Colonic mucosa (tissue), 4 donors: ENCODE measurements around the gene HTRA3. TPM values are rescaled to one million over a fixed set of nuclear protein-coding genes. Genes with fewer than 3 reads are reported as not detected.

Source experiments
- DNase-seq: peaks from one replicate; pipeline ENCODE4 v3.0.0-alpha.2; 2020
- H3K27ac ChIP-seq: fragments of 200-600 bp; one replicate; pipeline ENCODE4 v1.8.0; 2021
- H3K27me3 ChIP-seq: fragments of 200-600 bp; one replicate; pipeline ENCODE4 v1.8.0; 2021
- H3K36me3 ChIP-seq: fragments of 200-600 bp; one replicate; pipeline ENCODE4 v1.8.0; 2021
- H3K4me1 ChIP-seq: fragments of 200-600 bp; one replicate; pipeline ENCODE4 v1.8.0; 2021; ENCODE audit warnings: mild to moderate bottlenecking
- H3K4me3 ChIP-seq: fragments of 200-600 bp; one replicate; pipeline ENCODE4 v1.8.0; 2021
- H3K9ac ChIP-seq, 2 donors: one replicate each; pipeline ENCODE4 v1.7.0; 2013; ENCODE audit warnings: control low read depth in 2 of 2, low read depth in 2 of 2, low read length in 2 of 2
- H3K9me3 ChIP-seq: fragments of 200-600 bp; one replicate; pipeline ENCODE4 v1.8.0; 2021
- CTCF ChIP-seq: fragments of 200-600 bp; IDR thresholded peaks from one replicate; pipeline ENCODE4 v1.8.0; 2022; ENCODE audit warnings: antibody characterized with exemption, mild to moderate bottlenecking
- intact Hi-C: fragments of 100-400 bp; cut with DNase I; formaldehyde crosslinking; loops from one replicate; pipeline ENCODE4 v1.14.1; 2022
- total RNA-seq, 2 donors: library from RNA; stranded (reverse); fragmentation: NEBNext Ultra II Directional in 1 of 2; extraction: Animal tissue kit (Norgen Biotek cat#: 25700) in 1 of 2; gene quantifications; one replicate each; pipeline ENCODE4 v1.2.1, GENCODE V29; 2021
- donor health status: healthy.
- donor health status: DM: no; HTN: no; CAD: no.
- donor health status: DM: no; HTN: no; CAD: no.

The HTRA3 gene
- total RNA-seq, 2 donors from 2014 or later: 1.3 to 5.0 TPM

- Histone ChIP-seq H3K4me3 (no peak overlapping the region), H3K36me3 (no peaks in the 10 kb centered on the region), H3K9me3 (no peaks in the 10 kb centered on the region), H3K27me3 (no peaks in the 10 kb centered on the region), H3K4me1 (no peaks in the 10 kb centered on the region), H3K9ac (no peak overlapping the region), H3K27ac (no peak overlapping the region)
- DNase-seq: no peak
- no peak for TF ChIP-seq CTCF
- intact Hi-C loops: no loop called here
Observed at GRCh38 chr4:8351931-8352367, 82.4 kb downstream of the HTRA3 start.

- H3K4me1 ChIP-seq: no peaks in the 10 kb centered on the region
- intact Hi-C loops: no loop called here
- H3K27ac ChIP-seq: no peak overlapping the region
Observed at GRCh38 chr4:8352368-8353157, 83.0 kb downstream of the HTRA3 start.

GRCh38 chr4:8353158-8353669 is 83.7 kb downstream of the HTRA3 start:
- Histone ChIP-seq H3K9me3 (no peaks in the 10 kb centered on the region), H3K36me3 (no peaks in the 10 kb centered on the region), H3K27me3 (no peaks in the 10 kb centered on the region), H3K4me3 (no peak overlapping the region), H3K9ac (no peak overlapping the region), H3K4me1 (no peaks in the 10 kb centered on the region), H3K27ac (no peak overlapping the region)
- no peak for DNase-seq
- TF ChIP-seq CTCF: no peak
- intact Hi-C loops: no loop called here

More at GRCh38 chr4:8352368-8353157, 83.0 kb downstream of the HTRA3 start:
- DNase-seq: no peak
- H3K4me3 ChIP-seq: no peak overlapping the region
- no peak overlapping the region for H3K9ac ChIP-seq
- H3K27me3 ChIP-seq: no peaks in the 10 kb centered on the region
- H3K9me3 ChIP-seq: no peaks in the 10 kb centered on the region
- H3K36me3 ChIP-seq: no peaks in the 10 kb centered on the region
- TF ChIP-seq CTCF: no peak

GRCh38 chr4:8353912-8354453 is 84.4 kb downstream of the HTRA3 start:
- no peak for TF ChIP-seq CTCF
- intact Hi-C loops: no loop called here
- Histone ChIP-seq H3K4me3 (no peak overlapping the region), H3K9me3 (no peaks in the 10 kb centered on the region), H3K27ac (no peak overlapping the region), H3K4me1 (no peaks in the 10 kb centered on the region), H3K36me3 (no peaks in the 10 kb centered on the region), H3K9ac (no peak overlapping the region), H3K27me3 (no peaks in the 10 kb centered on the region)
- DNase-seq: no peak

- no peak overlapping the region for H3K4me3 ChIP-seq
- no peak for TF ChIP-seq CTCF
- H3K36me3 ChIP-seq: no peaks in the 10 kb centered on the region
- DNase-seq: no peak
- no peak overlapping the region for H3K9ac ChIP-seq
- H3K9me3 ChIP-seq: no peaks in the 10 kb centered on the region
- no peaks in the 10 kb centered on the region for H3K4me1 ChIP-seq
- H3K27me3 ChIP-seq: no peaks in the 10 kb centered on the region
- H3K27ac ChIP-seq: no peak overlapping the region
- intact Hi-C loops: no loop called here
Observed at GRCh38 chr4:8355306-8355705, 85.8 kb downstream of the HTRA3 start.
